SK-N-SH treated with all-trans-retinoic acid at 6 μM for 48 hours (cell line): Measurements from ENCODE around the gene ATP5F1D.

Experiments
- ATAC-seq: fragments of 200-7000 bp; cut with Tn5 transposase; 3 replicates; pipeline ENCODE4 v1.9.1; 2020; ENCODE audit warnings: mild to moderate bottlenecking, moderate library complexity
- ARNTL ChIP-seq: fragments of 450-650 bp; formaldehyde crosslinking; IDR thresholded peaks from 2 replicates; pipeline ENCODE4 v1.5.0; 2020; ENCODE audit warnings: low read depth, mild to moderate bottlenecking, moderate library complexity, borderline replicate concordance
- BACH2 ChIP-seq: fragments of 250-450 bp; sonication (Bioruptor Pico); IDR thresholded peaks from 2 replicates; pipeline ENCODE4 v1.9.0; 2021; ENCODE audit warnings: mild to moderate bottlenecking, borderline replicate concordance
- CSDC2 ChIP-seq: fragments of 250-450 bp; sonication (Bioruptor Pico); IDR thresholded peaks from 2 replicates; pipeline ENCODE4 v1.5.0; 2020; ENCODE audit warnings: mild to moderate bottlenecking, moderate library complexity
- ESRRG ChIP-seq: fragments of 250-450 bp; sonication (Bioruptor Pico); IDR thresholded peaks from 2 replicates; pipeline ENCODE4 v1.6.1; 2021; ENCODE audit warnings: mild to moderate bottlenecking
- GLIS3 ChIP-seq: fragments of 250-450 bp; sonication (Bioruptor Pico); IDR thresholded peaks from 2 replicates; pipeline ENCODE4 v1.5.0; 2020; ENCODE audit warnings: mild to moderate bottlenecking, moderate library complexity
- ISL1 ChIP-seq: fragments of 250-450 bp; sonication (Bioruptor Pico); IDR thresholded peaks from 2 replicates; pipeline ENCODE4 v2.1.2; 2022; ENCODE audit warnings: mild to moderate bottlenecking, moderate library complexity
- OSR1 ChIP-seq: fragments of 250-450 bp; sonication (Bioruptor Pico); IDR thresholded peaks from 2 replicates; pipeline ENCODE4 v1.8.0; 2022; ENCODE audit warnings: moderate library complexity, mild to moderate bottlenecking, inconsistent platforms
- PPARA ChIP-seq: fragments of 250-450 bp; sonication (Bioruptor Pico); IDR thresholded peaks from 2 replicates; pipeline ENCODE4 v1.5.0; 2020; ENCODE audit warnings: mild to moderate bottlenecking, borderline replicate concordance
- RARB ChIP-seq: fragments of 250-450 bp; sonication (Bioruptor Pico); IDR thresholded peaks from 2 replicates; pipeline ENCODE4 v1.8.0; 2021; ENCODE audit warnings: mild to moderate bottlenecking, moderate library complexity
- SNAI2 ChIP-seq: fragments of 250-450 bp; sonication (Bioruptor Pico); IDR thresholded peaks from 2 replicates; pipeline ENCODE4 v1.5.0; 2020; ENCODE audit warnings: mild to moderate bottlenecking, moderate library complexity
- TCF4 ChIP-seq: fragments of 250-450 bp; sonication (Bioruptor Pico); IDR thresholded peaks from 2 replicates; pipeline ENCODE4 v1.8.0; 2021; ENCODE audit warnings: mild to moderate bottlenecking, moderate library complexity, borderline replicate concordance
- TOX ChIP-seq: fragments of 250-450 bp; sonication (Bioruptor Pico); IDR thresholded peaks from 2 replicates; pipeline ENCODE4 v1.8.0; 2021; ENCODE audit warnings: mild to moderate bottlenecking, moderate library complexity, borderline replicate concordance
- ZC3H10 ChIP-seq: fragments of 250-450 bp; sonication (Bioruptor Pico); IDR thresholded peaks from 2 replicates; pipeline ENCODE4 v1.5.1; 2021; ENCODE audit warnings: mild to moderate bottlenecking, moderate library complexity
- ZFP3 ChIP-seq: fragments of 250-450 bp; sonication (Bioruptor Pico); IDR thresholded peaks from 2 replicates; pipeline ENCODE4 v1.5.0; 2020; ENCODE audit warnings: mild to moderate bottlenecking, moderate library complexity
- ZFP30 ChIP-seq: fragments of 450-650 bp; formaldehyde crosslinking; IDR thresholded peaks from 2 replicates; pipeline ENCODE4 v1.5.0; 2022; ENCODE audit warnings: mild to moderate bottlenecking, moderate library complexity
- ZNF565 ChIP-seq: fragments of 450-650 bp; formaldehyde crosslinking; conservative IDR thresholded peaks from 2 replicates; pipeline ENCODE4 v1.5.0; 2020; ENCODE audit warnings: low read depth, mild to moderate bottlenecking, moderate library complexity
- ZNF70 ChIP-seq: fragments of 450-650 bp; formaldehyde crosslinking; IDR thresholded peaks from 2 replicates; pipeline ENCODE4 v1.5.0; 2020; ENCODE audit warnings: mild to moderate bottlenecking, moderate library complexity
- ZNF8 ChIP-seq: fragments of 450-650 bp; formaldehyde crosslinking; IDR thresholded peaks from 2 replicates; pipeline ENCODE4 v1.5.0; 2020; ENCODE audit warnings: mild to moderate bottlenecking, moderate library complexity
- TF ChIP-seq, protein P1 (sequence below): fragments of 250-450 bp; sonication (Bioruptor Pico); IDR thresholded peaks from 2 replicates; pipeline ENCODE4 v1.5.1; 2020; ENCODE audit warnings: low read depth, mild to moderate bottlenecking, moderate library complexity
- TF ChIP-seq, protein P2 (sequence below): fragments of 250-450 bp; sonication (Bioruptor Pico); IDR thresholded peaks from 2 replicates; pipeline ENCODE4 v1.5.1; 2021; ENCODE audit warnings: mild to moderate bottlenecking, moderate library complexity
- TF ChIP-seq, protein P3 (sequence below): fragments of 250-450 bp; sonication (Bioruptor Pico); IDR thresholded peaks from 2 replicates; pipeline ENCODE4 v1.8.0; 2021; ENCODE audit warnings: low read depth, mild to moderate bottlenecking, moderate library complexity, borderline replicate concordance

ATP5F1D gene

DNA sequence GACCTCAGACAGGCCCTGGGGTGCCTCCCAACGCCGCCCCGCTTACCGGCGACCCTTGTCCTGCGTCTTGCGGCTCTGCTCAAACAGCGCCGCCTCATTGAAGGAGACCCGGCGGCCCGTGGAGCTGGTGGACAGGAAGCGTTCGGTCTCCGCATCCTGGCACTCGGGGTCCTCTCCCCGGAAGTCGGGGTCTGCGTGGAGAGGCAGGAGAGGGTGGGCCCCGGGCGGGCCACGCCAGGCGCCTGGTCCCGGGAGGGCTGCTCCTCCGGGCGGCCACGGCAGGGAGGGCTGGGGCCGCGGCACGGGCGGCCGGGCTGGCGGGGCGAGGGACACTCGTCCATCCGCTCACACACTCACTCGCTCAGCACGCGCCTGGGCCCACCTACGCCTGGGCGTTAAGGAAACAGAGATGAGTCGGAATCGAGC lies 6.6 kb upstream of the ATP5F1D start (continued):
- TF ChIP-seq, protein P1, sequence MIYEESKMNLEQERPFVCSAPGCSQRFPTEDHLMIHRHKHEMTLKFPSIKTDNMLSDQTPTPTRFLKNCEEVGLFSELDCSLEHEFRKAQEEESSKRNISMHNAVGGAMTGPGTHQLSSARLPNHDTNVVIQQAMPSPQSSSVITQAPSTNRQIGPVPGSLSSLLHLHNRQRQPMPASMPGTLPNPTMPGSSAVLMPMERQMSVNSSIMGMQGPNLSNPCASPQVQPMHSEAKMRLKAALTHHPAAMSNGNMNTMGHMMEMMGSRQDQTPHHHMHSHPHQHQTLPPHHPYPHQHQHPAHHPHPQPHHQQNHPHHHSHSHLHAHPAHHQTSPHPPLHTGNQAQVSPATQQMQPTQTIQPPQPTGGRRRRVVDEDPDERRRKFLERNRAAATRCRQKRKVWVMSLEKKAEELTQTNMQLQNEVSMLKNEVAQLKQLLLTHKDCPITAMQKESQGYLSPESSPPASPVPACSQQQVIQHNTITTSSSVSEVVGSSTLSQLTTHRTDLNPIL, result no peak
- TF ChIP-seq ZNF565 (CRISPR knock-in tag) (no peak), ZFP30 (CRISPR knock-in tag) (no peak), TOX (CRISPR knock-in tag) (no peak), BACH2 (CRISPR knock-in tag) (no peak), ZNF8 (no peak), ESRRG (no peak), ZFP3 (CRISPR knock-in tag) (no peak), GLIS3 (CRISPR knock-in tag) (no peak)
- TF ChIP-seq, protein P2, sequence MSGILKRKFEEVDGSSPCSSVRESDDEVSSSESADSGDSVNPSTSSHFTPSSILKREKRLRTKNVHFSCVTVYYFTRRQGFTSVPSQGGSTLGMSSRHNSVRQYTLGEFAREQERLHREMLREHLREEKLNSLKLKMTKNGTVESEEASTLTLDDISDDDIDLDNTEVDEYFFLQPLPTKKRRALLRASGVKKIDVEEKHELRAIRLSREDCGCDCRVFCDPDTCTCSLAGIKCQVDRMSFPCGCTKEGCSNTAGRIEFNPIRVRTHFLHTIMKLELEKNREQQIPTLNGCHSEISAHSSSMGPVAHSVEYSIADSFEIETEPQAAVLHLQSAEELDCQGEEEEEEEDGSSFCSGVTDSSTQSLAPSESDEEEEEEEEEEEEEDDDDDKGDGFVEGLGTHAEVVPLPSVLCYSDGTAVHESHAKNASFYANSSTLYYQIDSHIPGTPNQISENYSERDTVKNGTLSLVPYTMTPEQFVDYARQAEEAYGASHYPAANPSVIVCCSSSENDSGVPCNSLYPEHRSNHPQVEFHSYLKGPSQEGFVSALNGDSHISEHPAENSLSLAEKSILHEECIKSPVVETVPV (CRISPR knock-in tag), result no peak
- TF ChIP-seq, protein P3, sequence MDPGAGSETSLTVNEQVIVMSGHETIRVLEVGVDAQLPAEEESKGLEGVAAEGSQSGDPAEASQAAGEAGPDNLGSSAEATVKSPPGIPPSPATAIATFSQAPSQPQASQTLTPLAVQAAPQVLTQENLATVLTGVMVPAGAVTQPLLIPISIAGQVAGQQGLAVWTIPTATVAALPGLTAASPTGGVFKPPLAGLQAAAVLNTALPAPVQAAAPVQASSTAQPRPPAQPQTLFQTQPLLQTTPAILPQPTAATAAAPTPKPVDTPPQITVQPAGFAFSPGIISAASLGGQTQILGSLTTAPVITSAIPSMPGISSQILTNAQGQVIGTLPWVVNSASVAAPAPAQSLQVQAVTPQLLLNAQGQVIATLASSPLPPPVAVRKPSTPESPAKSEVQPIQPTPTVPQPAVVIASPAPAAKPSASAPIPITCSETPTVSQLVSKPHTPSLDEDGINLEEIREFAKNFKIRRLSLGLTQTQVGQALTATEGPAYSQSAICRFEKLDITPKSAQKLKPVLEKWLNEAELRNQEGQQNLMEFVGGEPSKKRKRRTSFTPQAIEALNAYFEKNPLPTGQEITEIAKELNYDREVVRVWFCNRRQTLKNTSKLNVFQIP (CRISPR knock-in tag), result no peak

DNA sequence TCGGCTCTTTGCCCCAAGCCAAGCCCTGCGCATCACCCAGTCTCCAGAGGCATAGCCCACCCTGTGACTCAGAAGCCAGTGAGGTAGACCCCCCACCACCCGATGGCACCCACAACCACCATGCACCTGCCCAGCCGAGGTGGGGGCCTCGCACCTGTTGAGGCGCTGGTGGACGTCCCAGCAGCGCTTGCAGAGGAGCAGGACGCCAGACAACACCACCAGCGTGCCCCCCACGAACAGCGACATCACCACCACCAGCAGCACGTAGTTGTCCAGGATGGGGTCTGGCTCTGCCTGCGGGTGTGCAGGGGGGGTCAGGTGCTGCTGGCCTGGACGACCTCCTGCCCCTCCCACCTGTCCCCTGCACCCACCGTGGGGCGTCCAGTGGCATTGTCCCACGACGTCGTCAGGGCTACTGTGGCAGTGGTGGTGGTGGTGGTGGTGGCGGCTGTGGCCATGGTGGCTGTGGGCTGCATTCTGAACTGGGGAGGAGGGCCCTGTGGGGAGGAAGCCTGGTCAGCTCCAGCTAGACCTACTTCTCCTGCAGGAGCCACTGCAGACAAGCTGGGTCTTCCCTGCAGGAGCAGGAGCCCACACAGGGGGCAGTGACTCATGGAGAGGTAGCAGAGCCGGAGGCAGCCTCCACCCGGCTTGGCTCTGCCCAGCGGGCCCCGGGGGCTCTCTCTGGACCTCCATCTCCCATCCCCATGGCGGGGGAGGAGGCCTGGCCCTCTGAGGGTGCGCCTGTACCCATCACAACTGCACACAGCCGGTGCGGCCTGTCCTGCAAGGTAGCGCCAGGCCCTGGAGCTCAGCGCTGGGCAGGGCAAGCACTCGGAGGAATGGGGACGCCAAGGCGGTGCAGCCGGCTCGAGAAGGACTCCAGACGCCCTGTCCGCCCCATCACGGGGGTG lies 5.7 kb upstream of the ATP5F1D start:
- TF ChIP-seq ZNF70 (CRISPR knock-in tag) (no peak), GLIS3 (CRISPR knock-in tag) (no peak)

DNA sequence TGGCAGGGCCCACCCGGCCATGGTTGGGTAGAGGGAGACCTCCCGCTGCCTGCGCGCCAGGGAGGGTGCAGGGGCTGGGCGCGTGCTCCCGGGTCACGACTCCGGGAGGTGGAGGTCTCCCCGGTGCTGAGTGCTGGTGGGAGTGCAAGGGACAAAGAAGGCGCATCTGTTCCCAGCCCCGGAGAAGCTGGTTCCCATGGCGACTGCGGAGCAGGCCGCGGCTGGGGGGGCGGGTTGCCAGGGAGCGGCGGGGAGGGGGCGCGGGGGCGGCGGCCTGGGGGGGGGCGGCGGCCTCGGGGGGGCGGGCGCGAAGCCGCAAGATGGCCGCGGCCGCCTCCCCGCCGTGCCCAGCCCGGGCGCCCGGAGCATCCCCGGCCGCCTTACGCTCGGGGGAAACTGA lies 5.0 kb upstream of the ATP5F1D start:
- no peak for TF ChIP-seq TOX (CRISPR knock-in tag)
- no peak for TF ChIP-seq ZC3H10 (CRISPR knock-in tag)
- no peak for TF ChIP-seq ZNF565 (CRISPR knock-in tag)
- no peak for TF ChIP-seq ARNTL
- TF ChIP-seq, protein P1, result no peak
- TF ChIP-seq ZNF70 (CRISPR knock-in tag), result no peak
- no peak for TF ChIP-seq ISL1 (CRISPR knock-in tag)
- TF ChIP-seq SNAI2, result no peak
- TF ChIP-seq OSR1 (CRISPR knock-in tag), result no peak
- no peak for TF ChIP-seq PPARA (CRISPR knock-in tag)
- TF ChIP-seq, protein P3 (CRISPR knock-in tag), result no peak
- TF ChIP-seq ZFP30 (CRISPR knock-in tag), result no peak
- no peak for TF ChIP-seq CSDC2 (CRISPR knock-in tag)
- TF ChIP-seq, protein P2 (CRISPR knock-in tag), result no peak
- no peak for TF ChIP-seq RARB
- TF ChIP-seq TCF4 (CRISPR knock-in tag), result no peak
- no peak for TF ChIP-seq GLIS3 (CRISPR knock-in tag)
- ATAC-seq, result no peak

More for the DNA sequence above, 5.7 kb upstream of the ATP5F1D start:
- ATAC-seq, result peak; percentile 30
